Smooth muscle cell (in vitro differentiated cells): Measurements from ENCODE around the gene KLHDC1. TPM values are rescaled to one million over a fixed set of nuclear protein-coding genes. Genes with fewer than 3 reads are reported as not detected.
"Not testable (repeated sequence)": the region's sequence is repeated elsewhere in the genome, so short reads cannot be mapped to it uniquely, and the experiment has no call there.

Experiments
- DNase-seq: peaks from one replicate; lab custom pipeline; 2025; ENCODE audit not compliant: unreplicated experiment; lab: John Stamatoyannopoulos, UW
- H2AFZ ChIP-seq: fragments of 200-600 bp; sonication (generic); 2 replicates; pipeline ENCODE4 v1.6.0; 2016; ENCODE audit warnings: antibody characterized with exemption, low read depth, mild to moderate bottlenecking
- H3F3A ChIP-seq: fragments of 200-600 bp; sonication (generic); 2 replicates; pipeline ENCODE4 v1.6.0; 2017; ENCODE audit warnings: antibody characterized with exemption, low read depth
- H3K27ac ChIP-seq: fragments of 200-600 bp; sonication (generic); 2 replicates; pipeline ENCODE4 v1.5.1; 2016; ENCODE audit warnings: low read depth, mild to moderate bottlenecking
- H3K27me3 ChIP-seq: fragments of 200-600 bp; sonication (generic); 2 replicates; pipeline ENCODE4 v1.6.1; 2016; ENCODE audit warnings: low read depth, mild to moderate bottlenecking
- H3K36me3 ChIP-seq: fragments of 200-600 bp; sonication (generic); 2 replicates; pipeline ENCODE4 v1.5.1; 2016; ENCODE audit warnings: low read depth
- H3K4me1 ChIP-seq: fragments of 200-600 bp; sonication (generic); 2 replicates; pipeline ENCODE4 v1.5.1; 2016; ENCODE audit warnings: low read depth
- H3K4me2 ChIP-seq: fragments of 200-600 bp; sonication (generic); 2 replicates; pipeline ENCODE4 v1.6.0; 2016; ENCODE audit warnings: mild to moderate bottlenecking
- H3K4me3 ChIP-seq: fragments of 200-600 bp; sonication (generic); 2 replicates; pipeline ENCODE4 v1.5.1; 2016; ENCODE audit warnings: mild to moderate bottlenecking
- H3K79me2 ChIP-seq: fragments of 200-600 bp; sonication (generic); 2 replicates; pipeline ENCODE4 v1.6.0; 2016; ENCODE audit warnings: low read depth, mild to moderate bottlenecking
- H3K9ac ChIP-seq: fragments of 200-600 bp; sonication (generic); 2 replicates; pipeline ENCODE4 v1.6.0; 2016; ENCODE audit warnings: low read depth
- H3K9me3 ChIP-seq: fragments of 200-600 bp; sonication (generic); replicated peaks from 2 replicates; pipeline ENCODE4 v1.5.1; 2016; ENCODE audit warnings: low read depth
- H4K20me1 ChIP-seq: fragments of 200-600 bp; sonication (generic); 2 replicates; pipeline ENCODE4 v1.6.0; 2016; ENCODE audit warnings: low read depth
- WGBS: methylation state at CpG from one replicate; pipeline ENCODE4 v1.1.7; 2016; ENCODE audit warnings: low lambda C conversion rate; 5-methylcytosine and 5-hydroxymethylcytosine counted together
- polyA plus RNA-seq: library from polyadenylated mRNA; unstranded; fragments of >200 nt; fragmentation: Nextera tagmentation; extraction: Ambion mirVana; gene quantifications from 2 replicates; pipeline ENCODE4 v1.2.1, GENCODE V29; 2016
- total RNA-seq: library from RNA; depleted of rRNA; stranded (reverse); fragments of >200 nt; gene quantifications from 2 replicates; pipeline ENCODE4 v1.2.3, GENCODE V29; 2014
- TF ChIP-seq, protein P1 (sequence below): fragments of 200-600 bp; sonication (generic); IDR thresholded peaks from 2 replicates; pipeline ENCODE4 v1.5.1; 2017; ENCODE audit warnings: borderline replicate concordance, mild to moderate bottlenecking, antibody characterized with exemption; ENCODE audit not compliant: insufficient read depth, poor library complexity, severe bottlenecking

Gene KLHDC1
- total and polyA plus RNA-seq, 2 experiments from 2014 or later = 5.1 to 5.9 TPM

DNA sequence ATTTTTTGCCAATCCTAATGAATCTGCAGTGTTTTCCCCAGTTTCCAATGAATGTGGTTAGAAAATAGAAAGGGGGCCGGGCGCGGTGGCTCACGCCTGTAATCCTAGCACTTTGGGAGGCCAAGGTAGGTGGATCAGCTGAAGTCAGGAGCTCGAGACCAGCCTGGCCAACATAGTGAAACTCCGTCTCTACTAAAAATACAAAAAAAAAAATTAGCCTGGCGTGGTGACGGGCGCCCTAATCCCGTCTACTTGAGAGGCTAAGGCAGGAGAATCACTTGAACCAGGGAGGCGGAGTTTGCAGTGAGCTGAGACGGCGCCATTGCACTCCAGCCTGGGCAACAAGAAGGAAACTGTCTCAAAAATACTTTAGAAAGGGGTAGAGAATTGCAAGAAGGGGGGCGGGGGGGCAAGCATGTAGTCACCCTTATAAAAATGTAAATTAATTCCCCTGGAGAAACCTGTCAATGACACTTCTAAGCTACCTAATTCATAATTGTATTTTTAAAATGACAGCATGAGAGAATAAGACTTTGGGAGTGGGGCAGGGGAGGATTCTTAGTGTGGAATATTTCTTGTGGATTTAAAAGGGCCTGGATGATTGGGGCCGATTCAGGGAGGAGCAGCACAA is 76.8 kb downstream of the KLHDC1 start:
- H4K20me1 ChIP-seq = peaks cover 9% of the 10 kb centered on the region
- no peak for DNase-seq
- H3K27me3 ChIP-seq = no peaks in the 10 kb centered on the region
- H3K9ac ChIP-seq = peak overlapping the region; percentile 97
- no peaks in the 10 kb centered on the region for H3K36me3 ChIP-seq
- peaks cover 5% of the 10 kb centered on the region for H3K4me1 ChIP-seq
- WGBS = 49% methylated on average over 15 of the region's 15 CpGs
- H2AFZ ChIP-seq = no peak overlapping the region
- peak overlapping the region; percentile 97 for H3K4me3 ChIP-seq
- peak overlapping the region; percentile 94 for H3K27ac ChIP-seq
- no peaks in the 10 kb centered on the region for H3K9me3 ChIP-seq
- peak overlapping the region; percentile 87 for H3K4me2 ChIP-seq
- TF ChIP-seq, protein P1, sequence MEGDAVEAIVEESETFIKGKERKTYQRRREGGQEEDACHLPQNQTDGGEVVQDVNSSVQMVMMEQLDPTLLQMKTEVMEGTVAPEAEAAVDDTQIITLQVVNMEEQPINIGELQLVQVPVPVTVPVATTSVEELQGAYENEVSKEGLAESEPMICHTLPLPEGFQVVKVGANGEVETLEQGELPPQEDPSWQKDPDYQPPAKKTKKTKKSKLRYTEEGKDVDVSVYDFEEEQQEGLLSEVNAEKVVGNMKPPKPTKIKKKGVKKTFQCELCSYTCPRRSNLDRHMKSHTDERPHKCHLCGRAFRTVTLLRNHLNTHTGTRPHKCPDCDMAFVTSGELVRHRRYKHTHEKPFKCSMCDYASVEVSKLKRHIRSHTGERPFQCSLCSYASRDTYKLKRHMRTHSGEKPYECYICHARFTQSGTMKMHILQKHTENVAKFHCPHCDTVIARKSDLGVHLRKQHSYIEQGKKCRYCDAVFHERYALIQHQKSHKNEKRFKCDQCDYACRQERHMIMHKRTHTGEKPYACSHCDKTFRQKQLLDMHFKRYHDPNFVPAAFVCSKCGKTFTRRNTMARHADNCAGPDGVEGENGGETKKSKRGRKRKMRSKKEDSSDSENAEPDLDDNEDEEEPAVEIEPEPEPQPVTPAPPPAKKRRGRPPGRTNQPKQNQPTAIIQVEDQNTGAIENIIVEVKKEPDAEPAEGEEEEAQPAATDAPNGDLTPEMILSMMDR = no peak
- H3F3A ChIP-seq = peaks cover 7% of the 10 kb centered on the region
- peaks cover 42% of the 10 kb centered on the region for H3K79me2 ChIP-seq

DNA sequence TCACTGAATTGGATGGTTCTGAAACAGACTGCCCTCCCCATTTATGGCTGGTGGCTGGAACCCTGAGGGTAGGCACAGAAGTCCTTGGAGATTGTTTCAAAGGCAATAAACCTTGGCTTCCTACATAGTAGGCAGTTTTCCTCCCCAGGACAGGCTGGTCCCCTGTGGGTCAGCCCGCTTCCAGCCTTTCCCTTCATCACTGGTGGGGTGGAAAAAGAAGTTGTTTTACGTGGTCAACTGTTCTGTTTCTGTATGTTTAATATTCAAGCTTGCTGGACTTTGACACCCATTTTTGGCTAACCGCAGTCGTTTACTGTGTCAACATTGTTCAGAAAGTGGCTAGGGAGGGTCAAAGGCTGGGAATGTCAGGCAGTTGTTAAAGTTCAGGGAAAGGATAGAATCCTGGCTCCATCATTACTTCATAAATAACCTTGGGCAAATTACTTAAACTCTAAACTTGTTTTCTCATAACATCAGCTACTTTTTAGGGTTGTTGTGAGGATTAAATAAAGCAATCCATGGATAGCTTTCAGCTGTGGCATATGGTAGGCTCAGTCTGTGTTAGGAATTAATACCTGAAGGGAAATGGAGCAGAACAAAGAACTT is 77.4 kb downstream of the KLHDC1 start:
- H3K4me1 ChIP-seq = peaks cover 5% of the 10 kb centered on the region
- H2AFZ ChIP-seq = no peak overlapping the region
- DNase-seq = no peak
- peaks cover 3% of the 10 kb centered on the region for H3K36me3 ChIP-seq
- no peak overlapping the region for H3K27ac ChIP-seq
- H3K4me2 ChIP-seq = peak overlapping the region; percentile 87
- WGBS = 76% methylated on average over 4 of the region's 4 CpGs
- no peaks in the 10 kb centered on the region for H3K9me3 ChIP-seq
- peaks cover 42% of the 10 kb centered on the region for H3K79me2 ChIP-seq
- no peaks in the 10 kb centered on the region for H3K27me3 ChIP-seq
- no peak overlapping the region for H3K9ac ChIP-seq
- peak overlapping the region; percentile 97 for H3K4me3 ChIP-seq
- peaks cover 9% of the 10 kb centered on the region for H4K20me1 ChIP-seq
- TF ChIP-seq, protein P1 = no peak
- H3F3A ChIP-seq = peaks cover 7% of the 10 kb centered on the region

DNA sequence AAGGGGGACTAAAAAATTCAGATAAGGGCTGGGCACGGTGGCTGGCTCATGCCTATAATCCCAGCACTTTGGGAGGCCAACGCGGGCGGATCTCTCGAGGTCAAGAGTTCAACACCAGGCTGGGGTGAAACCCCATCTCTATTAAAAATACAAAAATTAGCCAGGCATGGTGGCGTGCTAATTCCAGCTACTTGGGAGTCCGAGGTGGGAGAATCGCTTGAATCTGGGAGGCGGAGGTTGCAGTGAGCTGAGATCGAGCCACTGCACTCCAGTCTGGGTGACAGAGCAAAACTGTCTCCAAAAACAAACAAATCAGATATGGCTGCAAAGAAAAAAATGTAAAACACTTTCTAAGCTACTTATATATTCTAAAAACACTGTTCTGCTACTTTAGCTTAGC is 78.8 kb downstream of the KLHDC1 start:
- H4K20me1 ChIP-seq, H3K27me3 ChIP-seq, H3K4me2 ChIP-seq, H3K36me3 ChIP-seq, H3K27ac ChIP-seq, H3K9me3 ChIP-seq, H3K4me1 ChIP-seq, H3F3A ChIP-seq, H3K9ac ChIP-seq, H2AFZ ChIP-seq, DNase-seq, H3K4me3 ChIP-seq: not testable (repeated sequence)
- H3K79me2 ChIP-seq = peaks cover 42% of the 10 kb centered on the region
- WGBS = 95% methylated on average over 10 of the region's 10 CpGs

DNA sequence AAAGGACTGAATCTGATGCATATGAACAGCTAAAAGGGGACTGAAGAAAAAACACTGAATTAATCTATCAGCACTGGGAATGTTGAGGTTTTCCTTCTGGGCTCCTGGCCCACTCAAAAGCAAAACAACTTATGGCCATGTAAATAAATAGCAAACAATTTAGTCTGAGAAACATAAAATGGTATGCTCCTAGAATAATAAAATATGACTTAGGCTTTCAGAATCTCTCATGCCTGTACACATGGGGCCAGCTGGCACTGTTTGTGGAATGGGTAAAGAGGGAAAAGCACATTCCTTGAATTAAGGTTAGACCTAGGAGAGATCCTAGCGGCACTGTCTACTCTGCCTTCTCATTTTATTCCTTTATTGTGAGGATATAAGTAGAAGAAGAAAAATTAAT is 81.2 kb downstream of the KLHDC1 start:
- peaks cover 37% of the 10 kb centered on the region for H3K79me2 ChIP-seq
- no peak overlapping the region for H2AFZ ChIP-seq
- no peak overlapping the region for H3K4me2 ChIP-seq
- TF ChIP-seq, protein P1 = no peak
- H3K4me3 ChIP-seq = no peak overlapping the region
- no peak for DNase-seq
- H3K4me1 ChIP-seq = peaks cover 5% of the 10 kb centered on the region
- H3K9me3 ChIP-seq = no peaks in the 10 kb centered on the region
- H3K27ac ChIP-seq = no peak overlapping the region
- 100% methylated on average over 1 of the region's 1 CpG for WGBS
- peaks cover 19% of the 10 kb centered on the region for H3K36me3 ChIP-seq
- H3K9ac ChIP-seq = no peak overlapping the region
- peaks cover 9% of the 10 kb centered on the region for H4K20me1 ChIP-seq
- peaks cover 6% of the 10 kb centered on the region for H3F3A ChIP-seq
- H3K27me3 ChIP-seq = no peaks in the 10 kb centered on the region
